ENCODE data around the gene PSME2. TPM values are rescaled to one million over a fixed set of nuclear protein-coding genes. Genes with fewer than 3 reads are reported as not detected.

The PSME2 gene
- total RNA-seq, 2 experiments from 2014 or later, result 541 to 558 TPM

GRCh38 chr14:24123424-24124417 is 22.7 kb downstream of the PSME2 start:
- Mint-ChIP-seq H3K4me1 (peaks cover 7% of the 10 kb centered on the region), H3K9me3 (no peaks in the 10 kb centered on the region), H3K27me3 (no peaks in the 10 kb centered on the region), H3K4me3 (no peak overlapping the region), H3K36me3 (peaks cover 2% of the 10 kb centered on the region), H3K27ac (peak overlapping the region; percentile 19)
- DNase-seq, result no peak

- H3K36me3 Mint-ChIP-seq, result peaks cover 5% of the 10 kb centered on the region
- no peak overlapping the region for H3K27ac Mint-ChIP-seq
- DNase-seq, result no peak
- no peaks in the 10 kb centered on the region for H3K27me3 Mint-ChIP-seq
- H3K4me1 Mint-ChIP-seq, result peaks cover 3% of the 10 kb centered on the region
- H3K9me3 Mint-ChIP-seq, result no peaks in the 10 kb centered on the region
- no peak overlapping the region for H3K4me3 Mint-ChIP-seq
Measured at GRCh38 chr14:24122898-24123297, 23.5 kb downstream of the PSME2 start.

- H3K4me1 Mint-ChIP-seq, result peaks cover 7% of the 10 kb centered on the region
- DNase-seq, result no peak
- H3K9me3 Mint-ChIP-seq, result no peaks in the 10 kb centered on the region
- no peaks in the 10 kb centered on the region for H3K27me3 Mint-ChIP-seq
- H3K36me3 Mint-ChIP-seq, result peaks cover 6% of the 10 kb centered on the region
- H3K27ac Mint-ChIP-seq, result no peak overlapping the region
- no peak overlapping the region for H3K4me3 Mint-ChIP-seq
Measured at GRCh38 chr14:24122416-24122815, 24.0 kb downstream of the PSME2 start.

- Mint-ChIP-seq H3K4me1 (peaks cover 13% of the 10 kb centered on the region), H3K27me3 (no peaks in the 10 kb centered on the region), H3K36me3 (peaks cover 9% of the 10 kb centered on the region), H3K9me3 (no peaks in the 10 kb centered on the region), H3K4me3 (no peak overlapping the region), H3K27ac (no peak overlapping the region)
- no peak for DNase-seq
Measured at GRCh38 chr14:24121210-24121609, 25.2 kb downstream of the PSME2 start.

GRCh38 chr14:24119691-24120090 is 26.7 kb downstream of the PSME2 start:
- H3K27me3 Mint-ChIP-seq, result no peaks in the 10 kb centered on the region
- no peak for DNase-seq
- peaks cover 14% of the 10 kb centered on the region for H3K36me3 Mint-ChIP-seq
- H3K4me3 Mint-ChIP-seq, result no peak overlapping the region
- no peak overlapping the region for H3K27ac Mint-ChIP-seq
- no peaks in the 10 kb centered on the region for H3K9me3 Mint-ChIP-seq
- peaks cover 20% of the 10 kb centered on the region for H3K4me1 Mint-ChIP-seq

- Mint-ChIP-seq H3K4me3 (no peak overlapping the region), H3K36me3 (peaks cover 16% of the 10 kb centered on the region), H3K27ac (no peak overlapping the region), H3K27me3 (no peaks in the 10 kb centered on the region), H3K9me3 (no peaks in the 10 kb centered on the region), H3K4me1 (peaks cover 20% of the 10 kb centered on the region)
- DNase-seq, result no peak
Measured at GRCh38 chr14:24117179-24117578, 29.2 kb downstream of the PSME2 start.

- H3K4me1 Mint-ChIP-seq, result peaks cover 20% of the 10 kb centered on the region
- H3K27me3 Mint-ChIP-seq, result no peaks in the 10 kb centered on the region
- H3K9me3 Mint-ChIP-seq, result no peaks in the 10 kb centered on the region
- peak overlapping the region; percentile 95 for H3K4me3 Mint-ChIP-seq
- peak overlapping the region; percentile 99 for H3K27ac Mint-ChIP-seq
- DNase-seq, result no peak
- peaks cover 17% of the 10 kb centered on the region for H3K36me3 Mint-ChIP-seq
Measured at GRCh38 chr14:24116128-24116814, 30.1 kb downstream of the PSME2 start.

- H3K4me1 Mint-ChIP-seq, result peaks cover 21% of the 10 kb centered on the region
- H3K36me3 Mint-ChIP-seq, result peaks cover 17% of the 10 kb centered on the region
- H3K9me3 Mint-ChIP-seq, result no peaks in the 10 kb centered on the region
- peak overlapping the region; percentile 99 for H3K27ac Mint-ChIP-seq
- no peak for DNase-seq
- H3K4me3 Mint-ChIP-seq, result peak overlapping the region; percentile 95
- no peaks in the 10 kb centered on the region for H3K27me3 Mint-ChIP-seq
Measured at GRCh38 chr14:24115422-24116127, 30.8 kb downstream of the PSME2 start.

- peak; percentile 99 for DNase-seq
- Mint-ChIP-seq H3K27me3 (no peaks in the 10 kb centered on the region), H3K27ac (peak within 1 kb of the TSS; percentile 99), H3K36me3 (peaks cover 17% of the 10 kb centered on the region), H3K9me3 (no peaks in the 10 kb centered on the region), H3K4me3 (peak within 1 kb of the TSS; percentile 95), H3K4me1 (peaks cover 22% of the 10 kb centered on the region)
Measured at GRCh38 chr14:24114532-24115421, 31.6 kb downstream of the PSME2 start, which contains the start of the genes DCAF11 and NRL. Gene DCAF11 (plus strand): TSS chr14:24114777. CDS start chr14:24115595, 818 bp downstream. Gene NRL (minus strand): TSS chr14:24114949. CDS start chr14:24082848, 32,101 bp downstream.

GRCh38 chr14:24113801-24114531 is 32.4 kb downstream of the PSME2 start:
- DNase-seq, result peak; percentile 87
- H3K4me3 Mint-ChIP-seq, result peak overlapping the region; percentile 95
- no peaks in the 10 kb centered on the region for H3K27me3 Mint-ChIP-seq
- peaks cover 17% of the 10 kb centered on the region for H3K36me3 Mint-ChIP-seq
- H3K9me3 Mint-ChIP-seq, result no peaks in the 10 kb centered on the region
- peaks cover 22% of the 10 kb centered on the region for H3K4me1 Mint-ChIP-seq
- peak overlapping the region; percentile 99 for H3K27ac Mint-ChIP-seq

- H3K9me3 Mint-ChIP-seq, result no peaks in the 10 kb centered on the region
- no peak for DNase-seq
Measured at GRCh38 chr14:24113379-24113800, 33.0 kb downstream of the PSME2 start.

GRCh38 chr14:24110523-24110922 is 35.9 kb downstream of the PSME2 start:
- Mint-ChIP-seq H3K27me3 (no peaks in the 10 kb centered on the region), H3K36me3 (peaks cover 7% of the 10 kb centered on the region), H3K27ac (peak overlapping the region; percentile 25), H3K4me3 (no peak overlapping the region), H3K9me3 (no peaks in the 10 kb centered on the region), H3K4me1 (peaks cover 22% of the 10 kb centered on the region)
- no peak for DNase-seq

More at GRCh38 chr14:24113379-24113800, 33.0 kb downstream of the PSME2 start:
- H3K36me3 Mint-ChIP-seq, result peaks cover 12% of the 10 kb centered on the region
- peak overlapping the region; percentile 95 for H3K4me3 Mint-ChIP-seq
- H3K27me3 Mint-ChIP-seq, result no peaks in the 10 kb centered on the region
- peak overlapping the region; percentile 99 for H3K27ac Mint-ChIP-seq
- peaks cover 28% of the 10 kb centered on the region for H3K4me1 Mint-ChIP-seq

GRCh38 chr14:24110060-24110459 is 36.4 kb downstream of the PSME2 start:
- no peaks in the 10 kb centered on the region for H3K27me3 Mint-ChIP-seq
- DNase-seq, result no peak
- peaks cover 19% of the 10 kb centered on the region for H3K4me1 Mint-ChIP-seq
- H3K27ac Mint-ChIP-seq, result no peak overlapping the region
- no peak overlapping the region for H3K4me3 Mint-ChIP-seq
- peaks cover 7% of the 10 kb centered on the region for H3K36me3 Mint-ChIP-seq
- no peaks in the 10 kb centered on the region for H3K9me3 Mint-ChIP-seq

Data from activated naive CD8-positive, alpha-beta T cell treated with anti-CD3 and anti-CD28 coated beads for 36 hours (primary cell).